Measurements from ENCODE around the gene PPP2R2B.

Gene PPP2R2B

GRCh38 chr5:146878476-146879172, at the start of gene PPP2R2B:
Gene PPP2R2B, minus strand, starts transcription at chr5:146878757.
- DNase-seq (ENCODE audit: low read depth), result peak; percentile 25

- no peak for DNase-seq (ENCODE audit: low read depth)
These were observed 45.6 kb upstream of the PPP2R2B start for GRCh38 chr5:146924132-146924531.

GRCh38 chr5:146921225-146921624, 42.7 kb upstream of the PPP2R2B start:
- DNase-seq (ENCODE audit: low read depth), result no peak

GRCh38 chr5:146920351-146920881, 41.9 kb upstream of the PPP2R2B start:
- no peak for DNase-seq (ENCODE audit: low read depth)

GRCh38 chr5:146919304-146919703, 40.7 kb upstream of the PPP2R2B start:
- DNase-seq (ENCODE audit: low read depth), result no peak

- DNase-seq (ENCODE audit: low read depth), result no peak
These were observed 39.4 kb upstream of the PPP2R2B start for GRCh38 chr5:146917931-146918330.

GRCh38 chr5:146912874-146913273, 34.3 kb upstream of the PPP2R2B start:
- DNase-seq (ENCODE audit: low read depth), result no peak

- DNase-seq (ENCODE audit: low read depth), result no peak
These were observed 31.7 kb upstream of the PPP2R2B start for GRCh38 chr5:146910239-146910638.

- no peak for DNase-seq (ENCODE audit: low read depth)
These were observed 30.9 kb upstream of the PPP2R2B start for GRCh38 chr5:146909255-146910068.

- DNase-seq (ENCODE audit: low read depth), result no peak
These were observed 28.2 kb upstream of the PPP2R2B start for GRCh38 chr5:146906803-146907202.

- DNase-seq (ENCODE audit: low read depth), result no peak
These were observed 26.3 kb upstream of the PPP2R2B start for GRCh38 chr5:146904890-146905289.

GRCh38 chr5:146903789-146904188, 25.2 kb upstream of the PPP2R2B start:
- no peak for DNase-seq (ENCODE audit: low read depth)

- no peak for DNase-seq (ENCODE audit: low read depth)
These were observed 23.9 kb upstream of the PPP2R2B start for GRCh38 chr5:146902471-146902870.

GRCh38 chr5:146897061-146897460, 18.5 kb upstream of the PPP2R2B start:
- no peak for DNase-seq (ENCODE audit: low read depth)

GRCh38 chr5:146894753-146895521, 16.4 kb upstream of the PPP2R2B start:
- DNase-seq (ENCODE audit: low read depth), result no peak

GRCh38 chr5:146893991-146894390, 15.4 kb upstream of the PPP2R2B start:
- no peak for DNase-seq (ENCODE audit: low read depth)

- no peak for DNase-seq (ENCODE audit: low read depth)
These were observed 13.7 kb upstream of the PPP2R2B start for GRCh38 chr5:146892231-146892630.

- no peak for DNase-seq (ENCODE audit: low read depth)
These were observed 13.0 kb upstream of the PPP2R2B start for GRCh38 chr5:146891511-146891910.

- no peak for DNase-seq (ENCODE audit: low read depth)
These were observed 12.3 kb upstream of the PPP2R2B start for GRCh38 chr5:146890731-146891440.

GRCh38 chr5:146890066-146890465, 11.5 kb upstream of the PPP2R2B start:
- DNase-seq (ENCODE audit: low read depth), result no peak

- DNase-seq (ENCODE audit: low read depth), result no peak
These were observed 10.6 kb upstream of the PPP2R2B start for GRCh38 chr5:146889169-146889568.

All from activated gamma-delta T cell treated with anti-CD3 and anti-CD28 coated beads, Interleukin-2, amount 50 U/mL, for 16 hours (primary cell).